SKM-1 treated with dmso at 0.1 percent for 144 hours (cell line): ENCODE results near the gene GIGYF2.

Experiments
- DNase-seq: peaks from one replicate; lab custom pipeline; 2025; ENCODE audit not compliant: unreplicated experiment; lab: John Stamatoyannopoulos, UW

The GIGYF2 gene

GRCh38 chr2:232757905-232758304, 60.8 kb downstream of the GIGYF2 start:
- DNase-seq = no peak

GRCh38 chr2:232761301-232761907, 64.3 kb downstream of the GIGYF2 start:
- peak; percentile 14 for DNase-seq

- DNase-seq = no peak
Measured at GRCh38 chr2:232767866-232768265, 70.7 kb downstream of the GIGYF2 start.

GRCh38 chr2:232770207-232770606, 73.1 kb downstream of the GIGYF2 start:
- no peak for DNase-seq

- no peak for DNase-seq
Measured at GRCh38 chr2:232771870-232772269, 74.7 kb downstream of the GIGYF2 start.

- no peak for DNase-seq
Measured at GRCh38 chr2:232772531-232772930, 75.4 kb downstream of the GIGYF2 start.

GRCh38 chr2:232773815-232774214, 76.7 kb downstream of the GIGYF2 start:
- DNase-seq = no peak

- DNase-seq = no peak
Measured at GRCh38 chr2:232776435-232776834, 79.3 kb downstream of the GIGYF2 start, which contains the start of gene KCNJ13. Gene KCNJ13 (minus strand): TSS chr2:232776565. CDS start chr2:232771362, 5,203 bp downstream.

- DNase-seq = no peak
Measured at GRCh38 chr2:232777276-232777675, 80.1 kb downstream of the GIGYF2 start.

GRCh38 chr2:232779465-232779864, 82.3 kb downstream of the GIGYF2 start:
- DNase-seq = no peak

- no peak for DNase-seq
Measured at GRCh38 chr2:232779934-232780333, 82.8 kb downstream of the GIGYF2 start.

GRCh38 chr2:232781765-232782164, 84.6 kb downstream of the GIGYF2 start:
- DNase-seq = no peak

GRCh38 chr2:232783278-232783677, 86.1 kb downstream of the GIGYF2 start:
- DNase-seq = no peak

GRCh38 chr2:232787806-232788205, 90.7 kb downstream of the GIGYF2 start:
- no peak for DNase-seq

- DNase-seq = no peak
Measured at GRCh38 chr2:232789082-232789481, 92.0 kb downstream of the GIGYF2 start.

- DNase-seq = no peak
Measured at GRCh38 chr2:232791518-232791917, 94.4 kb downstream of the GIGYF2 start.

GRCh38 chr2:232793271-232793670, 96.1 kb downstream of the GIGYF2 start:
- DNase-seq = no peak

GRCh38 chr2:232794981-232795380, 97.8 kb downstream of the GIGYF2 start:
- no peak for DNase-seq

- no peak for DNase-seq
Measured at GRCh38 chr2:232795920-232796319, 98.8 kb downstream of the GIGYF2 start.

- DNase-seq = no peak
Measured at GRCh38 chr2:232798187-232798586, 101.1 kb downstream of the GIGYF2 start.

- no peak for DNase-seq
Measured at GRCh38 chr2:232800166-232800565, 103.0 kb downstream of the GIGYF2 start.

GRCh38 chr2:232802091-232802490, 105.0 kb downstream of the GIGYF2 start:
- no peak for DNase-seq
